Uterus (tissue), 2 donors: ENCODE results near the gene TAX1BP1.

ENCODE experiments used
- CTCF ChIP-seq, 4 experiments: fragments of 200-600 bp in 2 of 4; fragments of 450-650 bp in 2 of 4; sonication (generic) in 2 of 4; IDR thresholded peaks; one replicate each; pipeline ENCODE4 v1.5.1; 2016 to 2019; ENCODE audit warnings: antibody characterized with exemption in 4 of 4, mild to moderate bottlenecking in 2 of 4, moderate library complexity in 1 of 4
- POLR2A ChIP-seq, 2 donors: fragments of 450-650 bp; IDR thresholded peaks; one replicate each; pipeline ENCODE4 v1.6.1; 2016; ENCODE audit warnings: antibody characterized with exemption in 2 of 2, mild to moderate bottlenecking in 1 of 2, moderate library complexity in 1 of 2

GRCh38 chr7:27825891-27826290, 85.9 kb downstream of the TAX1BP1 start:
- TF ChIP-seq CTCF (IDR thresholded peaks at IDR 0.05) = no peak
- no peak for TF ChIP-seq POLR2A (IDR thresholded peaks at IDR 0.05)
